Smooth muscle cell (in vitro differentiated cells): ENCODE data around the gene TLCD2. TPM values are rescaled to one million over a fixed set of nuclear protein-coding genes. Genes with fewer than 3 reads are reported as not detected.
"Not testable (repeated sequence)": the region's sequence is repeated elsewhere in the genome, so short reads cannot be mapped to it uniquely, and the experiment has no call there.

Source experiments
- DNase-seq: peaks from one replicate; lab custom pipeline; 2025; ENCODE audit not compliant: unreplicated experiment; lab: John Stamatoyannopoulos, UW
- H2AFZ ChIP-seq: fragments of 200-600 bp; sonication (generic); 2 replicates; pipeline ENCODE4 v1.6.0; 2016; ENCODE audit warnings: antibody characterized with exemption, low read depth, mild to moderate bottlenecking
- H3F3A ChIP-seq: fragments of 200-600 bp; sonication (generic); 2 replicates; pipeline ENCODE4 v1.6.0; 2017; ENCODE audit warnings: antibody characterized with exemption, low read depth
- H3K27ac ChIP-seq: fragments of 200-600 bp; sonication (generic); 2 replicates; pipeline ENCODE4 v1.5.1; 2016; ENCODE audit warnings: low read depth, mild to moderate bottlenecking
- H3K27me3 ChIP-seq: fragments of 200-600 bp; sonication (generic); 2 replicates; pipeline ENCODE4 v1.6.1; 2016; ENCODE audit warnings: low read depth, mild to moderate bottlenecking
- H3K36me3 ChIP-seq: fragments of 200-600 bp; sonication (generic); 2 replicates; pipeline ENCODE4 v1.5.1; 2016; ENCODE audit warnings: low read depth
- H3K4me1 ChIP-seq: fragments of 200-600 bp; sonication (generic); 2 replicates; pipeline ENCODE4 v1.5.1; 2016; ENCODE audit warnings: low read depth
- H3K4me2 ChIP-seq: fragments of 200-600 bp; sonication (generic); 2 replicates; pipeline ENCODE4 v1.6.0; 2016; ENCODE audit warnings: mild to moderate bottlenecking
- H3K4me3 ChIP-seq: fragments of 200-600 bp; sonication (generic); 2 replicates; pipeline ENCODE4 v1.5.1; 2016; ENCODE audit warnings: mild to moderate bottlenecking
- H3K79me2 ChIP-seq: fragments of 200-600 bp; sonication (generic); 2 replicates; pipeline ENCODE4 v1.6.0; 2016; ENCODE audit warnings: low read depth, mild to moderate bottlenecking
- H3K9ac ChIP-seq: fragments of 200-600 bp; sonication (generic); 2 replicates; pipeline ENCODE4 v1.6.0; 2016; ENCODE audit warnings: low read depth
- H3K9me3 ChIP-seq: fragments of 200-600 bp; sonication (generic); replicated peaks from 2 replicates; pipeline ENCODE4 v1.5.1; 2016; ENCODE audit warnings: low read depth
- H4K20me1 ChIP-seq: fragments of 200-600 bp; sonication (generic); 2 replicates; pipeline ENCODE4 v1.6.0; 2016; ENCODE audit warnings: low read depth
- whole genome bisulfite sequencing: methylation state at CpG from one replicate; pipeline ENCODE4 v1.1.7; 2016; ENCODE audit warnings: low lambda C conversion rate; 5-methylcytosine and 5-hydroxymethylcytosine counted together
- polyA plus RNA-seq: library from polyadenylated mRNA; unstranded; fragments of >200 nt; fragmentation: Nextera tagmentation; extraction: Ambion mirVana; gene quantifications from 2 replicates; pipeline ENCODE4 v1.2.1, GENCODE V29; 2016
- total RNA-seq: library from RNA; depleted of rRNA; stranded (reverse); fragments of >200 nt; gene quantifications from 2 replicates; pipeline ENCODE4 v1.2.3, GENCODE V29; 2014
- TF ChIP-seq, protein P1 (sequence below): fragments of 200-600 bp; sonication (generic); IDR thresholded peaks from 2 replicates; pipeline ENCODE4 v1.5.1; 2017; ENCODE audit warnings: borderline replicate concordance, mild to moderate bottlenecking, antibody characterized with exemption; ENCODE audit not compliant: insufficient read depth, poor library complexity, severe bottlenecking

Gene TLCD2
- total and polyA plus RNA-seq, 2 experiments from 2014 or later: 1.9 to 2.5 TPM

DNA sequence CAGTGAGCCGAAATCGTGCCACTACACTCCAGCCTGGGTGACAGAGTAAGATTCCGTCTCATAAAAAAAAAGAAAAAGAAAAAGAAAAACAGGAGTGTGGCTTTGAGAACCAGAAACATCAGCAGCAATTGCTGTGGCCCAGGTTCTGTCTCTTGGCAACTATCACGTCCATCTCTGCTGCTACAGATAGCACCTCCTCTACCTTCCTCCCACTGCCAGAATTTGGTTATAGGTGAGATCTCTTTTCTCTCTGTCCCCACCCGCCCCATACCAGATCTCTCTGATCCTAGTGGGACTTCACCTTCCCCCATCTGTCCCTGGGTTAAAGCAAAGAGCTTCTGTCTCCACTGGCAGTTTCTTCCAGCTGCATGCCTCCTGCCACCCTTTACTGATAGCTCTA lies 3.1 kb downstream of the TLCD2 start:
- H2AFZ ChIP-seq: no peak overlapping the region

DNA sequence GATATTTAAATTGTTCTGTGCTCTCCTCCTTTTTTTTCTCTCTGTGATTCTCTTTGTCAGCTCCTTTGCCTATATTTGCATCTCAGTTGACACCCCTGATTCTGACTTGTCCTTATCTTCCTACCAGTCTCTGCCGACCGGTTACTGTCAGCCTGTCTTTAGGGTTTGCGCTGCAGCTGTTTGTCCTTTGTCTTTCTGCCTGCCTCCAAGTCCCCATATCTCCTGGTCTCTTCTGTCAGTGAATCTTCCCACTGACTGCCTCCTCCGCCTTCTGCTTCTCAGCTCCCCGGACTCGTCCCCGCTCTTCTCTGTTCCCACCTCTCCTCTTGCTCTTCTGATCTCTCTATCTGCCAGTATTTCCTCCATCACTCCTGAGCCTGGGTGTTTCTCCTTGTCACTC lies 5.2 kb downstream of the TLCD2 start:
- WGBS: 89% methylated on average over 7 of the region's 7 CpGs
- no peak overlapping the region for H3K4me2 ChIP-seq
- H3K36me3 ChIP-seq: no peaks in the 10 kb centered on the region
- H3K9ac ChIP-seq: no peak overlapping the region
- H3K79me2 ChIP-seq: no peaks in the 10 kb centered on the region
- H4K20me1 ChIP-seq: peaks cover 5% of the 10 kb centered on the region
- DNase-seq: no peak
- no peaks in the 10 kb centered on the region for H3K9me3 ChIP-seq
- H3K27me3 ChIP-seq: no peaks in the 10 kb centered on the region
- H3K4me3 ChIP-seq: no peak overlapping the region
- H2AFZ ChIP-seq: no peak overlapping the region
- no peaks in the 10 kb centered on the region for H3F3A ChIP-seq
- H3K27ac ChIP-seq: no peak overlapping the region
- TF ChIP-seq, protein P1, sequence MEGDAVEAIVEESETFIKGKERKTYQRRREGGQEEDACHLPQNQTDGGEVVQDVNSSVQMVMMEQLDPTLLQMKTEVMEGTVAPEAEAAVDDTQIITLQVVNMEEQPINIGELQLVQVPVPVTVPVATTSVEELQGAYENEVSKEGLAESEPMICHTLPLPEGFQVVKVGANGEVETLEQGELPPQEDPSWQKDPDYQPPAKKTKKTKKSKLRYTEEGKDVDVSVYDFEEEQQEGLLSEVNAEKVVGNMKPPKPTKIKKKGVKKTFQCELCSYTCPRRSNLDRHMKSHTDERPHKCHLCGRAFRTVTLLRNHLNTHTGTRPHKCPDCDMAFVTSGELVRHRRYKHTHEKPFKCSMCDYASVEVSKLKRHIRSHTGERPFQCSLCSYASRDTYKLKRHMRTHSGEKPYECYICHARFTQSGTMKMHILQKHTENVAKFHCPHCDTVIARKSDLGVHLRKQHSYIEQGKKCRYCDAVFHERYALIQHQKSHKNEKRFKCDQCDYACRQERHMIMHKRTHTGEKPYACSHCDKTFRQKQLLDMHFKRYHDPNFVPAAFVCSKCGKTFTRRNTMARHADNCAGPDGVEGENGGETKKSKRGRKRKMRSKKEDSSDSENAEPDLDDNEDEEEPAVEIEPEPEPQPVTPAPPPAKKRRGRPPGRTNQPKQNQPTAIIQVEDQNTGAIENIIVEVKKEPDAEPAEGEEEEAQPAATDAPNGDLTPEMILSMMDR: no peak
- H3K4me1 ChIP-seq: no peaks in the 10 kb centered on the region

More for the DNA sequence above, 3.1 kb downstream of the TLCD2 start:
- 89% methylated on average over 5 of the region's 5 CpGs for WGBS
- no peaks in the 10 kb centered on the region for H3K36me3 ChIP-seq
- no peak for DNase-seq
- peaks cover 15% of the 10 kb centered on the region for H3K79me2 ChIP-seq
- H3K27me3 ChIP-seq: no peaks in the 10 kb centered on the region
- H3K4me2 ChIP-seq: no peak overlapping the region
- H3K27ac ChIP-seq: no peak overlapping the region
- no peak overlapping the region for H3K4me3 ChIP-seq
- H4K20me1 ChIP-seq: peaks cover 24% of the 10 kb centered on the region
- H3K9me3 ChIP-seq: no peaks in the 10 kb centered on the region
- peaks cover 4% of the 10 kb centered on the region for H3F3A ChIP-seq
- peaks cover 11% of the 10 kb centered on the region for H3K4me1 ChIP-seq
- no peak overlapping the region for H3K9ac ChIP-seq
- TF ChIP-seq, protein P1: no peak

DNA sequence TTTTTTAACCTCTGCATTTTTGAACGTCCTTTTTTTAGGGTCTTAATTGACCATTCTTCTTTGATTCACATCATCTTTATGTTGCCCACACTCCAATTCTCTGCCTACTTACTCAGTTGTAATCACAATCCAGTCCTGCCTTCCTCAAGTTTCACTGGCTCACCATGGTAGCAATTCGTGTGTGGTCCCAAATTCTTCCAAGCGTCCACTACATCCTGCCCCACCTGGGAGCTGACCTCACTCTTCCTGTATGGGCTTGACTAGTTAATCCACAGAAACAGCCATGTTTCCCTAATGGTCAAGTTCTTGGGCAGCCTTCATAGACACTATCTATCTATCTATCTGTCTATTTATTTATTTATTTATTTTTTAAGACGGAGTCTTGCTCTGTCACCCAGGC lies 7.1 kb downstream of the TLCD2 start:
- Histone ChIP-seq H3K27me3 (no peaks in the 10 kb centered on the region), H3K9ac (no peak overlapping the region), H2AFZ (no peak overlapping the region), H3K9me3 (no peaks in the 10 kb centered on the region), H3K36me3 (no peaks in the 10 kb centered on the region), H3K4me3 (no peak overlapping the region), H3K79me2 (no peaks in the 10 kb centered on the region), H3K4me2 (no peak overlapping the region), H4K20me1 (no peaks in the 10 kb centered on the region), H3K27ac (no peak overlapping the region), H3K4me1 (no peaks in the 10 kb centered on the region), H3F3A (no peaks in the 10 kb centered on the region)
- TF ChIP-seq, protein P1: no peak
- DNase-seq: no peak
- WGBS: 86% methylated on average over 4 of the region's 4 CpGs

DNA sequence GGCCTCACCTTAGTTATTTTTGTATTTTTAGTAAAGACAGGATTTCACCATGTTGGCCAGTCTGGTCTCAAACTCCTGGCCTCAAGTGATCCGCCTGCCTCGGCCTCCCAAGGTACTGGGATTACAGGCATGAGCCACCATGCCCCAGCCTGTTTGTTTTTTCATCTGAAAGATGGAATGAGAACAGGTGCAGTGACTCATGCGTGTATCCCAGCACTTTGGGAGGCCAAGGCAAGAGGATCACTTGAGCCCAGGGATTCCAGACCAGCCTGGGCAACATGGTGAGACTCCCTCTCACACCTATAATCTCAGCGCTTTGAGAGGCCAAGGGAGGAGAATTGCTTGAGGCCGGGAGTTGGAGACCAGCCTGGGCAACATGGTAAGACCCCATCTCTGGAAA lies 10.3 kb downstream of the TLCD2 start:
- not testable (repeated sequence) for H4K20me1 ChIP-seq, H3K27me3 ChIP-seq
- WGBS: 90% methylated on average over 5 of the region's 5 CpGs

More for the DNA sequence above, 10.3 kb downstream of the TLCD2 start:
- H3K4me2 ChIP-seq, H3K36me3 ChIP-seq, H3K9me3 ChIP-seq, H3K4me3 ChIP-seq, H3K27ac ChIP-seq, H3K79me2 ChIP-seq, H3F3A ChIP-seq, H3K9ac ChIP-seq, H2AFZ ChIP-seq, DNase-seq, H3K4me1 ChIP-seq: not testable (repeated sequence)
